SU-DHL-6 (cell line): Measurements from ENCODE around the gene OR7G3.

Experiments
- H2AFZ ChIP-seq: fragments of 200-600 bp; sonication (generic); 2 replicates; pipeline ENCODE4 v1.6.1; 2014; ENCODE audit warnings: low read depth, mild to moderate bottlenecking, moderate library complexity, mixed read lengths, antibody characterized with exemption, low read length; ENCODE audit not compliant: severe bottlenecking
- H3F3A ChIP-seq: fragments of 200-600 bp; shearing (Covaris generic); 2 replicates; pipeline ENCODE4 v1.6.0; 2016; ENCODE audit warnings: antibody characterized with exemption, mild to moderate bottlenecking; ENCODE audit not compliant: insufficient read depth
- H3K27ac ChIP-seq: fragments of 200-600 bp; sonication (generic); 2 replicates; pipeline ENCODE4 v1.5.1; 2016; ENCODE audit warnings: low read depth, mild to moderate bottlenecking, low read length, moderate library complexity, mixed read lengths
- H3K27me3 ChIP-seq: fragments of 200-600 bp; sonication (generic), shearing (Covaris generic); 2 replicates; pipeline ENCODE4 v1.6.0; 2014; ENCODE audit warnings: mild to moderate bottlenecking, low read length
- H3K36me3 ChIP-seq: fragments of 200-600 bp; sonication (generic); 2 replicates; pipeline ENCODE4 v1.6.1; 2014; ENCODE audit warnings: mild to moderate bottlenecking, low read length, mixed read lengths
- H3K4me2 ChIP-seq: fragments of 300-600, 200-600 bp; shearing (Covaris generic), sonication (generic); 2 replicates; pipeline ENCODE4 v1.6.0; 2014; ENCODE audit warnings: low read length, low read depth, mild to moderate bottlenecking; ENCODE audit not compliant: poor library complexity, severe bottlenecking
- H3K4me3 ChIP-seq: fragments of 200-600 bp; sonication (generic); 2 replicates; pipeline ENCODE4 v1.5.1; 2014; ENCODE audit warnings: antibody characterized with exemption, low read length, mild to moderate bottlenecking, mixed read lengths; ENCODE audit not compliant: insufficient read depth, poor library complexity, severe bottlenecking
- H3K79me2 ChIP-seq: fragments of 200-600 bp; sonication (generic); 2 replicates; pipeline ENCODE4 v1.6.1; 2014; ENCODE audit warnings: mild to moderate bottlenecking, low read length, moderate library complexity; ENCODE audit not compliant: insufficient read depth
- H3K9ac ChIP-seq: fragments of 200-600 bp; sonication (generic); 2 replicates; pipeline ENCODE4 v1.7.0; 2014; ENCODE audit warnings: mild to moderate bottlenecking, low read length
- H3K9me2 ChIP-seq: fragments of 200-600 bp; sonication (generic); replicated peaks from 2 replicates; pipeline ENCODE4 v1.6.1; 2014; ENCODE audit warnings: low read length; ENCODE audit not compliant: insufficient read depth
- H3K9me3 ChIP-seq: fragments of 200-600 bp; sonication (generic); 2 replicates; pipeline ENCODE4 v1.6.1; 2014; ENCODE audit warnings: low read length, mixed read lengths; ENCODE audit not compliant: insufficient read depth
- H4K20me1 ChIP-seq: fragments of 200-600 bp; sonication (generic); 2 replicates; pipeline ENCODE4 v1.6.1; 2014; ENCODE audit warnings: low read depth, mild to moderate bottlenecking, antibody characterized with exemption, low read length, moderate library complexity, mixed read lengths
- CTCF ChIP-seq: fragments of 200-600 bp; sonication (generic); IDR thresholded peaks from one replicate; pipeline ENCODE4 v1.5.1; 2017; ENCODE audit warnings: antibody characterized with exemption, mild to moderate bottlenecking, low read length, moderate library complexity; ENCODE audit not compliant: insufficient read depth, poor library complexity, severe bottlenecking
- EZH2phosphoT487 ChIP-seq: fragments of 200-600 bp; sonication (generic), shearing (Covaris generic); conservative IDR thresholded peaks from 2 replicates; pipeline ENCODE4 v1.6.1; 2018; ENCODE audit warnings: mild to moderate bottlenecking, antibody characterized with exemption, low read length, moderate library complexity, mixed read lengths

Gene OR7G3

GRCh38 chr19:9159891-9160290 is 33.1 kb upstream of the OR7G3 start:
- H3F3A ChIP-seq: no peaks in the 10 kb centered on the region
- no peaks in the 10 kb centered on the region for H3K9me2 ChIP-seq
- H3K4me2 ChIP-seq: no peak overlapping the region
- H3K9me3 ChIP-seq: no peaks in the 10 kb centered on the region
- H4K20me1 ChIP-seq: peaks cover 14% of the 10 kb centered on the region; the same call in 1 of the 2 replicates
- TF ChIP-seq CTCF: no peak
- no peak for TF ChIP-seq EZH2phosphoT487
- H3K36me3 ChIP-seq: peaks cover 28% of the 10 kb centered on the region; the same call in 1 of the 2 replicates
- H3K27me3 ChIP-seq: no peaks in the 10 kb centered on the region
- H3K4me3 ChIP-seq: no peak overlapping the region
- H3K79me2 ChIP-seq: peaks cover 18% of the 10 kb centered on the region
- H3K9ac ChIP-seq: no peak overlapping the region
- no peak overlapping the region for H3K27ac ChIP-seq
- no peak overlapping the region for H2AFZ ChIP-seq

- H3K4me2 ChIP-seq: no peak overlapping the region
- no peaks in the 10 kb centered on the region for H3K9me3 ChIP-seq
- no peak overlapping the region for H3K4me3 ChIP-seq
- H3K36me3 ChIP-seq: peaks cover 19% of the 10 kb centered on the region
- H4K20me1 ChIP-seq: peaks cover 8% of the 10 kb centered on the region; the same call in 1 of the 2 replicates
- no peak overlapping the region for H2AFZ ChIP-seq
- H3F3A ChIP-seq: no peaks in the 10 kb centered on the region
- no peaks in the 10 kb centered on the region for H3K27me3 ChIP-seq
- no peaks in the 10 kb centered on the region for H3K9me2 ChIP-seq
- no peak overlapping the region for H3K9ac ChIP-seq
- no peak overlapping the region for H3K27ac ChIP-seq
- TF ChIP-seq CTCF (no peak), EZH2phosphoT487 (no peak)
- peaks cover 54% of the 10 kb centered on the region for H3K79me2 ChIP-seq
Observed at GRCh38 chr19:9156304-9156703, 29.6 kb upstream of the OR7G3 start.

GRCh38 chr19:9155591-9155990 is 28.8 kb upstream of the OR7G3 start:
- no peak overlapping the region for H3K9ac ChIP-seq
- peaks cover 61% of the 10 kb centered on the region for H3K79me2 ChIP-seq
- no peak overlapping the region for H3K4me3 ChIP-seq
- H3K4me2 ChIP-seq: no peak overlapping the region
- peaks cover 22% of the 10 kb centered on the region for H3K36me3 ChIP-seq
- no peaks in the 10 kb centered on the region for H3K27me3 ChIP-seq
- peaks cover 3% of the 10 kb centered on the region; the same call in 1 of the 2 replicates for H3K9me3 ChIP-seq
- no peaks in the 10 kb centered on the region for H3F3A ChIP-seq
- H4K20me1 ChIP-seq: peaks cover 8% of the 10 kb centered on the region; the same call in 1 of the 2 replicates
- no peak overlapping the region for H3K27ac ChIP-seq
- H2AFZ ChIP-seq: no peak overlapping the region
- no peak for TF ChIP-seq EZH2phosphoT487
- H3K9me2 ChIP-seq: no peaks in the 10 kb centered on the region

GRCh38 chr19:9151367-9151766 is 24.6 kb upstream of the OR7G3 start:
- TF ChIP-seq CTCF: no peak
- no peak for TF ChIP-seq EZH2phosphoT487
- Histone ChIP-seq H3K9me2 (no peaks in the 10 kb centered on the region), H4K20me1 (peaks cover 13% of the 10 kb centered on the region; the same call in 1 of the 2 replicates), H3K4me3 (no peak overlapping the region), H3K9me3 (peaks cover 10% of the 10 kb centered on the region; the same call in 1 of the 2 replicates), H2AFZ (no peak overlapping the region), H3K9ac (no peak overlapping the region), H3K79me2 (peaks cover 100% of the 10 kb centered on the region), H3K4me2 (no peak overlapping the region), H3K36me3 (peaks cover 36% of the 10 kb centered on the region), H3K27me3 (no peaks in the 10 kb centered on the region), H3F3A (no peaks in the 10 kb centered on the region), H3K27ac (no peak overlapping the region)
